Measurements from ENCODE around the gene RAB27A. TPM values are rescaled to one million over a fixed set of nuclear protein-coding genes. Genes with fewer than 3 reads are reported as not detected.
A peak's percentile ranks its signal among the peaks of the same experiment; 100 is the strongest.
"Not testable (repeated sequence)": the region's sequence is repeated elsewhere in the genome, so short reads cannot be mapped to it uniquely, and the experiment has no call there.

RAB27A gene
- total RNA-seq, 1 donor from 2014 or later: 12.4 TPM

DNA sequence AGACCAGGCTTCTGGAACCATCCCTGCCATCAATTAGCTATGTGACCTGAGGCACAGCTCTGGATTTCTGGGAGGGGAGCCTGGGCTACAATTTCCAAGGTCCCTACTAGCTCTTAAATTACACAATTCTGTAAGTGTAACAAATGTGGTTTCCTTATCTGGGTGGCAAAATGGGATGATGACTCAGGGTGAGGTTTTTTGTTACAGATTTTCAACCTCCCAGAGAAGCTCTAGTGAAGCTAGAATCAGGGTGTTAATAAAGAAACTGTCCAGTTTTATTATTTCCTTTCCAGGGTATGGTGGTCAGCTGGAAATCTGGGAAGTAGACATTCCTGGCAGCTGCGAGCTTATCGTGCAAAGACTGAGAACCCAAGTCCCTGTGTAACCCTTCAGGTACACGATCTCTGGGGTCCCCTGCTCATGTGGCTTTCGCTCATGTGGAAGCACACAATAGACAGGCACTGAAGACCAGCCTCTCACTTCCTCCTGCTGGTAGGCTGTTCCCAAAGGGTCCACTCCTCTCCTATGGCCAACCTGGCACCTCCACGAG lies 7.3 kb downstream of the RAB27A start:
- no peak for DNase-seq (ENCODE audit: extremely low read depth, low read depth, low spot score)

DNA sequence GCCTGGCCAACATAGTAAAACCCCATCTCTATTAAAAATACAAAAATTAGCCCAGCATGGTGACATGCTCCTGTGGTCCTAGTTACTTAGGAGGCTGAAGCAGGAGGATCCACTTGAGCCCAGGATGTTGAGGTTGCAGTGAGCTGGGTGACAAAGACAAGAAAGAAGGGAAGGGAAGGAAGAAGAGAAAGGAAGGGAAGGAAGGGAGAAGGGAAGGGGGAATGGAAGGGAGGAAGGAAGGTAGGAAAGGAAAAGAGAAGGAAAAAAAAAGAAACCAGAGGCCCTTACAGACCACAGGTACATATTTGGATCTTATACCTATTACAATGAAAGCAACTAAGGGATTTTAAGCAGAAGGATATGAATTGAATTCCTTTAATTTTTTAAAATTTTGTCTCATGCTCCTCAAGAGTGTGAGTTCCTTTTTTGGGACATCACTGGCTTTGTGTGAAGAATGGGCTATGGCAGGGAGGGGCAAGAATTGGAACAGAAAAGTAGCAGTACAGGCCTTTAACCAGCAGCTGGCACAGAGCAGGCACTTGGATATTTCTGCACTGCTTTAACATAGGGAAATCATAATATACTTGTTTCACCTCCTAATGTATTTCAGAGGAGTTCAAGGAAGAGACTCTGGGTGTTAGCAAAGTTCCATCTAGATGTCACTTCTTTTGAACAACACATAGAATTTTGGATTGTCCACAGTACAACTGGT lies 7.9 kb downstream of the RAB27A start:
- DNase-seq (ENCODE audit: extremely low read depth, low read depth, low spot score): no peak

DNA sequence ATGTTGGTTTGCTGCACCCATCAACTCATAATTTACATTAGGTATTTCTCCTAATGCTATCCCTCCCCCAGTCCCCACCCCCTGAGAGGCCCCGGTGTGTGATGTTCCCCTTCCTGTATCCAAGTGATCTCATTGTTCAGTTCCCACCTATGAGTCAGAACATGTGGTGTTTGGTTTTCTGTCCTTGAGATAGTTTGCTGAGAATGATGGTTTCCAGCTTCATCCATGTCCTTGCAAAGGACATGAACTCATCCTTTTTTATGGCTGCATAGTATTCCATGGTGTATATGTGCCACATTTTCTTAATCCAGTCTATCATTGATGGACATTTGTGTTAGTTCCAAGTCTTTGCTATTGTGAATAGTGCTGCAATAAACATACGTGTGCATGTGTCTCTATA lies 9.0 kb downstream of the RAB27A start:
- not testable (repeated sequence) for DNase-seq (ENCODE audit: extremely low read depth, low read depth, low spot score)

DNA sequence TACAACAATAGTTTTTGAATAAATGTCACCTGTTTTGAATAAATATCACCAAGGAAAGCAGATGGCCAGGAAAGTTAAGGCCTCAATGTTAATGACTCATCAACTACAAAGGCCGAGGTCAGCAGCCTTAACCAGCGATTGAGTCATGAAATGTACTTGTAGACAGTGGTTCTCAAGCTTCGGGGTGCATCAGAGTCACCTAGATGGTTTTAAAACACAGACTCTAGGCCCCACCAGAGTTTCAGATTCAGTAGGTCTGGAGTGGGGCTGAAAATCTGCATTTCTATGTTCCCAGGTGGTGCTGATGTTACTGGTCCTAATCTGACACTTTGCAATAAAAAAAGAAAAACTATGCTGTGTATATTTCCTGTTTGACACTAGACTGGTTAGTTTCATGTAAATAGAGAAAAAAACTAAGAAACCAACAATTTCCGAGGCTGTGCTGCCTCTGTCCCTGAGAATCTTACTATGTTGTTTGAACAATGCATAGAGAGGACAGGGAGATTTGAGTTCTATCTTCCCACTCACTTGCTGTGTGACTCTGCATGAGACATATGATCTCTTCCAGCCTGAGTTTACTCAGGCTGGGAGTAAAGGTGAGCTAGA lies 9.8 kb downstream of the RAB27A start:
- DNase-seq (ENCODE audit: extremely low read depth, low read depth, low spot score): peak; percentile 82

DNA sequence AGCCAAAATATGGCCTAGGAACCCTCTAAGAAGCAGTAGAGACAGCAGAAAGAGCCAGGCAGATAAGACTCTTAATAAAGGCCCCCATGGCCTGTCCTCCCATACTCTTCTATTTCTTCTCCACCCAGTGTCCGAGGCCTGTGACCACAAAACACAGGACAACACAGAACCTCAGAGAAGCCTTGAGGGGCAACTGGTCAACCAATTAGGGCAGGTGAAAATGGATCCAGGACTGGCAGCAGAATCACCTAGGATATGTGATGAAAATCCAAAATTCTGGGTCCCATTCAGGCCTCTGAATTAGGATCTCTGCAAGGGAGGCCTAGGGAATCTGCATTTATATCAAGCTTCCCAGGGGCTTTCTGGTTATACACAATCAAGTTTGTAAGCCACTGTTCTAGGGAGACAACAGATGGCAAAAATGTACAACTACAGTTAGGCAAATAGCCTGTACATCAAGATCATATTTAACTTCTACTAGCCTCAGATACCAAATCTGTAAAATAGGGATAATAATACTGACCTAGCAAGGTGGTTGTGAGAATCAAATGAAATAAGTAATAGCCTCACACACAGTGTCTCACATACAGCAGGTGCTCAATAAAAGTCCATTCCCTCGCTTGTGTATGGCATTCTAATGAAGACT lies 10.4 kb downstream of the RAB27A start:
- no peak for DNase-seq (ENCODE audit: extremely low read depth, low read depth, low spot score)

DNA sequence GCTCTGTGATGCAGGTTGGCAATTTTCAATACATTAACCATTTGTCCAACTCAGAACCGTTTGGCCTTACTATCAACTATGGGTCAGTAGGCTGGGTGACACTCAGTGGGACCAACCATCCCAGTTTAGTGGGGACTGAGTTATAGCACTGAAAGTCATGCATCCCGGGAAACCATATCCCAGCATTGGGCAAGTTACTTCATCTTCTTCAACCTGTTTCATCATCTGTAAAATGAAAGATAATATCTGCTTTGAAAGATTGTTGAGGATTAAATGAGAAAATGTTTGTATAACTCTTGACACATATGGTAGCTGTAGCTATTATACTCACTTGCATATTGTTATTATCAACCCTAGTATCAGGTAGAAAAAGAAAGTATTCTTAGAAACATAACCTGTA lies 11.9 kb downstream of the RAB27A start:
- no peak for DNase-seq (ENCODE audit: extremely low read depth, low read depth, low spot score)

DNA sequence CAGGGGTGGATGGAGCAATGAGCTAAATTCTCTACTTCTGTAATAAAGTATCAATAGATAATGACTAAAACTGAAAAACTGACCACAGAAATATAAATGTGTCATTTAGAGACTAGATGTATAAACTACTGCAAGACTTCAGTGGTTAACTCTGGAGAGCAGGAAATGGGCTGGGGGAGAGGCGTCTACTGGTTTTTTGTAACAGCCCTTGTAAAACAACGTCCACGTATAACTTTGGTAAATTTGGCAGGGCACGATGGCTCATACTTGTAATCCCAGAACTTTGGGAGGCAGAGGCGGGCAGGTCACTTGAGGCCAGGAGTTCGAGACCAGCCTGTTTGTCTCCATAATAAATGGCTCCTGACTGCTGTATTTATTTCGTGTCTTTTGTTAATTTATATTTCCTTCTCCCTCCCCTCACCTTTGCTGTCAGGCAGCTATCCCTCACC lies 12.5 kb downstream of the RAB27A start:
- no peak for DNase-seq (ENCODE audit: extremely low read depth, low read depth, low spot score)

DNA sequence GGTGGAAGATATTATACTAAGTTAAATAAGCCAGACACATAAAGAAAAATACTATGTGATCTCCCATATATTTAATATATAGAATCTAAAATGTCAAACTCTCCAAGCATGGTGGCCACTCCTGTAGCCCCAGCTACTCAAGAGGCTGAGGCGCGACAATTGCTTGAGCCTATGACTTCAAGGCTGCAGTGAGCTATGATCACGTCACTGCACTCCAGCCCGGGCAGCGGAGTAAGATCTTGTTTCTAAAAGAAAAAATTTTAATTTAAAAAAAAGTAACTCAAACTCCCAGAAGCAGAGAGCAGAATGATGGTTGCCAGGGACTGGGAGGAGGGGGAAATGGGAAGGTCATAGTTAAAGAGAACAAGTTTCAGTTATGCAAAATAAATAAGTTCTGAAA lies 13.3 kb downstream of the RAB27A start:
- DNase-seq (ENCODE audit: extremely low read depth, low read depth, low spot score): no peak

DNA sequence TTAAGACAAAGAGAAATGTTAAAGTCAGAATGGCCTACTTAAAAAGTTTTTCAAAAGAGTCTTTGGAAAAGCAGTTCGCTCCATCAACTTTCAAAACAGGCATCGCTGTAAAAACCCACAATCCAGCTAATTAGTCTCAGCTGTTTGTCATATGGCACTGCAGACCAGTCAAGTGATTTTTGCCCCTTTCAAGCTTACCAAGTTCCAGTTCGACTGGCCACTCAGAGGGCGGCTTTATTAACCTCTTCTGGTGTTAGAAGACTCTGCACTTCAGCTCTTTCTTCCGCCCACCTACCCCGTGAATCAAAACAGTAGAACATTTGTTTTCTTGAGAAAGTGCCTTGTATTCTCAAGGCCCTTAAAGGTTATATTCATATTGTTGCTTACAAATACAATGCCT lies 19.3 kb downstream of the RAB27A start:
- no peak for DNase-seq (ENCODE audit: extremely low read depth, low read depth, low spot score)

DNA sequence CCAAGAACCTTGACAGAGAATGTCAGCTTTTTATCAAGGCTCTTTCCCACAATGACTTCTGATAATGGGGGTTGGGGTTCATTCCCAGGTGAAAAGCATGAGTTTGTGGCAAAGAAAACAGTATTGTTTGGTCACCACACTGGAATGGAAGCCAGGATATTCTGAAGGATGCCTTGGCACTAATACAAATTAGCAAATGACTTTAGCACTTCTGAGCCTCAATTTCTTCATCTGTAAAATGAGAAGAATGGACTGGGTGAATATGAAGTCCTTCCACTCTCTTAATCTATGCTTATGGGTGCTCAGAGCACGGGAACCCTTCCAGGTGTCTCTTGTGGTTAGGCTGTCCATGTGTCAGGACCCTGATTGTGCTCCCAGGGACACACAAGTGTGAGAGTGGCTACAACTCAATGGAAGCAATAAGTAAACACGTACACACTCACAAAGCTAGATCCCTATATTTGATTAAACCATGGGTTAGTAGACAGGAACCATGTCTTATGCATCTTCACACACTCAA lies 21.4 kb downstream of the RAB27A start:
- no peak for DNase-seq (ENCODE audit: extremely low read depth, low read depth, low spot score)

DNA sequence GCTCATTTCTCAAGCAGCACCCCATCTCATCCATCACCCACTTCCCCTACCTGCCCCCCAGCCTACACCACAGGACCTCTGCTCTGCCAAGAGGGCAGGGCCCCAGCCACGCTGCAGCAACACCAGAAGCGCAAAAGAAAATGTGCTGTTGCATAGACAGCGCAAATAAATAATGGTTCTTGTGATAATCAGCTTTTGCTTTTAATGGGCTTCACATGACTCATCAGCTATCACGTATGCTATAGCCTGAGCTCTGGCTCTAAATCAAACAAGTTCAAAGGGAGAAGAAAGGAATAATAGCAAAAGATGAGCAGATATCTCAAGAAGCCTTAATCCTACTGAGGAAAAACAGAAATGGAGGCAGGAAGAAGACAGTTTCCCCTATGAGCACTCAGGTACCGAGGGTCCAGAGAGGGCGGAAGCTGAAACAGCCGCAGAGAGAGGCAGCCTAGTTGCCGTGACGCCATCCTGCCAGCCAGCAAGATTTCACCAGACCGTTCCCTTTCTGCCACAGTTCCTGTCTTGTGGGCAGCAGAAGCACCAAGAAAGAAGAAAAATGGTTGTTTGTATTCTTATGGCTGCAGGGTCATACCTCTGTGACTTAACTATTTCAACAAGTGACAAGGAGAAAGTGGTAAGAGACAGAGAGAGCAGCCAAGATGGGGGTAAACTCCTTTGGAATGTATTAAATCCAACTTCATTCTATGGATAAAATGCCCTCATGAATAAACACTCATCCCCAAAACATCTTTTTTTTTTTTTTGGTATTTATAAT lies 22.0 kb downstream of the RAB27A start:
- no peak for DNase-seq (ENCODE audit: extremely low read depth, low read depth, low spot score)

DNA sequence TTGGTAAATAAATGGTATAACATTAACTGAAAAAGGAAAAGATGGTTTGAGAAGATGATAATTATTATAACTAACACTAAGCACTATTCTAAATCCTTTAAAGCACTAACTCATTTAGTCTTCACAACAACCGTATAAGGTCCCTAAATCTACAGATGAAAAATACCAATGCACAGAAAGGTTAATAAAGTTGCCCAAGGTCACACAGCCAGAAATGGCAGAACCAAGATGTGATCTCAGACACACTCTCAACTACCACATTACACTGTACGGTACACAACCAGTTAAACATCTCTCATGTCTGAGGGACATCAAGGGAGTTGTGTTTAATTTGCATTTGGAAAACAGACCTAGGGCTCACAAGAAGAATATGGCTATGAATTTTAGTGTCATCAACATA lies 23.1 kb downstream of the RAB27A start:
- DNase-seq (ENCODE audit: extremely low read depth, low read depth, low spot score): no peak

DNA sequence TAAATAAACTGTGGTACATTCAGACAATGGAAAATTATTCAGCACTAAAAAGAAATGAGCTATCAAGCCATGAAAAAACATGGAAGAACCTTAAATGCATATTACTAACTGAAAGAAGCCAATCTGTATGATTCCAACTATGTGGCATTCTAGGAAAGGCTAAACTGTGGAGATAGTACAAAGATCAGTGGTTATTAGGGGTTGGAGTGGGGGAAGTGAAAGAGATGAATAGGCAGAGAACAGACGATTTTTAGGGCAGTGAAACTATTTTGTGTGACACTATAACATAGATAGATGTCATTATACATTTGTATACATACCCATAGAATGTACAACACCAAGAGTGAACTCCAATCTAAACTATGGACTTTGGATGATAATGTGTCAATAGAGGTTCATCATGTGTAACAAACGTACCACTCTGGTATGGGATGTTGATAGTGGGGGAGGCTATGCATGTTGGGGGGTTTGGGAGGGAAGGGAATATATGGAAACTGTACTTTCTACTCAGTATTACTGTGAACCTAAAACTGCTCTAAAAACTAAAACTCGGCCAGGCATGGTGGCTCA lies 29.0 kb downstream of the RAB27A start:
- no peak for DNase-seq (ENCODE audit: extremely low read depth, low read depth, low spot score)

DNA sequence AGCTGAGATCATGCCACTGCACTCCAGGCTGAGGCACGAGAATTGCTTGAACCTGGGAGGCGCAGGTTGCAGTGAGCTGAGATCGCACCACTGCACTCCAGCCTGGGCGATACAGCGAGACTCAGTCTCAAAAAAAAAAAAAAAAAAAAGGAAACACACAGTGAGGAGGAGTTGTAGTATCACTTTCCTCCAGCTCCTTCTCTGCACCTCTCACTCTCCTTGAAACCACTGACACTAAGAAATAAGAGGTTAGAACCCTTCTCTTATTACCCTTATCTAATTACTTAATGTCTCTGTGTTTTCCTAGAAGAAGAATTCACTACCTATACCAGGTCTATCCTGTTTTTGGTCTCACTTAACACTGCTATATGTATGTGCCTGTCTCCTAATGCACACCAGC lies 31.7 kb downstream of the RAB27A start:
- no peak for DNase-seq (ENCODE audit: extremely low read depth, low read depth, low spot score)

DNA sequence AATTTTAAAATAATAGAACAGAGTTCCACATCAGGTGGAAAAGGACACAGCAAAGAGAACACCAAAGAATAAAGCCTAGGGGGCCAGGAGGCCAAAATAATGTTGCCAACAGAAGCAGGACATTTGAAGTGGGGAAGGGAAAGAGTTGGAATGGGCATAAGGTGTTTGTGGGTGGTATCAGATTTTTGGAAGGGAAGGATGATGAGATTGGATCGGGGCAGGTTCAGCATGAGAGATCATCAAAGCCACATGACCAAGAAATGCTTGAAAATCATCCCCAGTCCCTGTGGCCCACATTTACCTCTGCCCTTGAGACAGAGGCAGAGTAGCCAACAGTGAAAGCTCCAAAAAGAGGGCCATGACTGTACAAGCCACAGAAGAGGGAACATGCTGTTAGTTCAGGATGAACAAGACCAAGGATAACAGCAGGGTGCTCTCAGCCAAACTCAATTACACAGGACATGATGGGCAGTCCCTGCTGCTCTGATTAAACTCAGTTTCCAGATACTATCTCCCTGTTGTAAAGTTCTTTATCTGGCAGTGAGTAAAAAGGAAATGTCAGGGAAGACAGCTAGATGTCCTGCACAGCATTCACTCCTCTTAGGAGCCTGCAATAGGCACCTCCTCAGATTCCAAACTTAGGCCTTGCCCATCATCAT lies 32.5 kb downstream of the RAB27A start:
- no peak for DNase-seq (ENCODE audit: extremely low read depth, low read depth, low spot score)

DNA sequence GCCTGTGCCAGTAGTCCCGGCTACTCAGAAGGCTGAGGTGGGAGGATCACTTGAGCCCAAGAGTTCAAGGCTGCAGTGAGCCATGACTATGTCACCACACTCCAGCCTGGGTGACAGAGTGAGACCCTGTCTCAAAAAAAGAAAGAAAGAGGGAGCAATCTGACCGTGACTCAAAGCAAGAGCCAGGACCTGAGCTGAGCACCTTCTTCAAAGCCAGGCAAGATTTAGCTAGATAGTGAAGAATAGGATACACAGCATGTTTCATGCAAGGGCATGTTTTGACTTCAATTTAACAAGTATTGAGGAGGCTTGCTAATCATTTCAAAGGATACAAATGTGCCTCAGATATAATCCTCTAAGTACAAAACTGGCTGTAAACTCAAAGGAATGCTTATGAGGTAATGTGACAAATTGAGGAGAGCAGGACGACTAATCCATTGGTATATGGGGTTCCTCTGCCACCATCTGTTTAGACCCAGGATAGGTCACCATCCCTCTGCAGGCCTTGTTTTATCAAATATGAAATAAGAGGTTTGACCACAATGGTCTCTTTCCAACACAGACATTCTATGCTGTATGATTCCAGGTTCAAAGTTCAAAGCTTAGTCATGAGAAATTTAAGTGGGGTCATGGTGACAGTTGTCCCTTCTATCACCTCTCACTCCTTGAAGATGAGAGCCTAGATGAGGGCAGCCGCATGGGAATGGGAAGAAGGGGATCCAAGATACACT lies 33.2 kb downstream of the RAB27A start:
- DNase-seq (ENCODE audit: extremely low read depth, low read depth, low spot score): no peak

DNA sequence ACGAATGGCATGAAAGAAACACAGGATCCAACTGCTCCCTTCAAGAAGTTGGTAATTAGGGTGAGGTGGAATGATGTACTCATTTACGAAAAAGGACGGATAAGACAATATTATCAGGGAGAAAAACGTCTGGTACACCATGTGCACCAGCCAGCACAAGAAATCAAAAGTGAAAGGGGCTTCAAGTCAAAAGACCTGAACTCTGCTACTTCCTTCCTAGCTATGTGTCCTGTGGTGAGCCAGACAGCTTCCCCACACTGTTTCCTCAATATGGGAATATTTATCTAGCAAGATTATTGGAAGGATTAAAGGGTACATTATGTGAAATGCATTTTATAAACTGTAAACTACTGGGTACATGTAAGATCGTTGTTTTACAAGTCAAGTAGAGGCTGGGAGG lies 33.9 kb downstream of the RAB27A start:
- no peak for DNase-seq (ENCODE audit: extremely low read depth, low read depth, low spot score)

DNA sequence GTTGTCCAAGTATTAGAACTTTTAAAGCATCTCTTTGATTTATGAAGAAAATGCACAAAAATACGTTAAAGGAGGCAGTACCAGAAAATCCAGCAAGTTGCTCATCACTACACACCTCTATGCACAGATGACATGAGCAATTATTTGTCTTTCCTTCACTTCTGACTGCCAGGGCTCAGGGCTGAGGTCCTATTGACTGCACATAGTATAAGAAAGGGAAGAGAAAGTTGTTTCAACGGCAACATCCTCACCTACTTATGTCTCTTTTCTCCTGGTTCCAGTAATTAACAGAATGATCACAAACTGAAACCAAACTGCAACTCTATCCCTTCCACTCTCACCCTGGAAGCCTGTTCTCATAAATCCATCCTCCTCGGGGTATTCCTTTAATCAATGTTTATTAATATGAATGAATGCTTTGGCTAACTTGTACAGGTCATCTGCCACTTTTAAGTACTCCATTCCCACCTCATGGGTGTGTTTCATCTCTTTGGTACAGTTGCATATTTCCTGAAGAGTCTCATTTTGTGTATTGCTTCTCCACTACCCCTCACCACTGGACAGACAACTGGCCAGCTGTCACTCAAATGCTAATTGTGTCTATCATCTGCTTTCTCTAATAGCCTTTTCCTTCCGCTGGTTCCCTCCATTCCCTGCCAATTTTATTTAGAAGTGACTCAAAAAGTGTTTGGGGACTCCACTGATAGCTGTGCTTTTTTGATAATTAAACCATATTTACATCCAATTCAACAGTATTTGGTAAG lies 34.5 kb downstream of the RAB27A start:
- DNase-seq (ENCODE audit: extremely low read depth, low read depth, low spot score): no peak

DNA sequence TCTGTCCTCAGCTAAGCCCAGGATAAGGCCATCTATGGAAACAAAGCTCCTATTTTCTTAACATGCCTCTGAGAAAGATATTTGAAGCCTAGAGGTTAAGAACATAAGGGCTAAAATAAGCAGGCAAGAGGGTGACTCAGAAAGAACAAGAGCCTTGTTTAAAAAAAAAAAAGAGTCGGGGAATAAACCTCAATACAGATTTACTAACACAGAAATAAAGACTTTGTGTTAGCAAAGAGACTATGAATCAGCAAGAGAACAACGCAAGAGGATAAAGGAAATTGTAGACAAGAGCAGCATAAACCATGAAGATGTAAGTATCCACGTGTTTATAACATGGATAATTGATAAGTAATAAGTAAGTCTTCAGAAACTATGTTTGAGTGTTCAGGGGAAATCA lies 36.0 kb downstream of the RAB27A start:
- no peak for DNase-seq (ENCODE audit: extremely low read depth, low read depth, low spot score)

Measured in glomerular endothelial cell (primary cell).